DOHH2 (cell line): Measurements from ENCODE around the gene POLDIP2.

ENCODE experiments used
- H3F3A ChIP-seq: fragments of 200-600 bp; sonication (generic), shearing (Covaris generic); 2 replicates; pipeline ENCODE4 v1.6.0; 2016; ENCODE audit warnings: antibody characterized with exemption, mild to moderate bottlenecking; ENCODE audit not compliant: control insufficient read depth, insufficient read depth
- H3K27ac ChIP-seq: fragments of 200-600 bp; sonication (generic); 2 replicates; pipeline ENCODE4 v1.5.1; 2014; ENCODE audit warnings: low read depth, mild to moderate bottlenecking, low read length, moderate library complexity
- H3K27me3 ChIP-seq: fragments of 200-600 bp; sonication (generic); 2 replicates; pipeline ENCODE4 v1.6.1; 2014; ENCODE audit warnings: mild to moderate bottlenecking, low read length, mixed read lengths; ENCODE audit not compliant: control insufficient read depth
- H3K36me3 ChIP-seq: fragments of 200-600 bp; sonication (generic); 2 replicates; pipeline ENCODE4 v1.6.1; 2014; ENCODE audit warnings: mild to moderate bottlenecking, low read length, moderate library complexity, mixed read lengths; ENCODE audit not compliant: control insufficient read depth
- H3K4me1 ChIP-seq: fragments of 200-600 bp; sonication (generic); 2 replicates; pipeline ENCODE4 v1.6.1; 2014; ENCODE audit warnings: mild to moderate bottlenecking, low read length, mixed read lengths; ENCODE audit not compliant: control insufficient read depth
- H3K4me2 ChIP-seq: fragments of 200-600 bp; sonication (generic); 2 replicates; pipeline ENCODE4 v1.6.0; 2014; ENCODE audit warnings: mild to moderate bottlenecking, low read length, moderate library complexity
- H3K4me3 ChIP-seq: fragments of 200-600 bp; sonication (generic); 2 replicates; pipeline ENCODE4 v1.5.1; 2014; ENCODE audit warnings: mild to moderate bottlenecking, low read length, mixed read lengths
- H3K79me2 ChIP-seq: fragments of 200-600 bp; sonication (generic); 2 replicates; pipeline ENCODE4 v1.6.1; 2014; ENCODE audit warnings: mild to moderate bottlenecking, low read length, mixed read lengths; ENCODE audit not compliant: control insufficient read depth
- H3K9me2 ChIP-seq: fragments of 200-600 bp; sonication (generic); replicated peaks from 2 replicates; pipeline ENCODE4 v1.6.1; 2014; ENCODE audit warnings: mild to moderate bottlenecking, low read length, mixed read lengths; ENCODE audit not compliant: control insufficient read depth
- H3K9me3 ChIP-seq: fragments of 200-600 bp; sonication (generic); 2 replicates; pipeline ENCODE4 v1.6.1; 2014; ENCODE audit warnings: antibody characterized with exemption, low read length, mixed read lengths; ENCODE audit not compliant: control insufficient read depth, insufficient read depth
- H4K20me1 ChIP-seq: fragments of 200-600 bp; sonication (generic); 2 replicates; pipeline ENCODE4 v1.6.0; 2014; ENCODE audit warnings: low read depth, mild to moderate bottlenecking, antibody characterized with exemption, low read length, moderate library complexity; ENCODE audit not compliant: control insufficient read depth, insufficient read depth
- EZH2phosphoT487 ChIP-seq: fragments of 200-600 bp; sonication (generic); IDR thresholded peaks from 2 replicates; pipeline ENCODE4 v1.6.1; 2017; ENCODE audit warnings: borderline replicate concordance, mild to moderate bottlenecking, antibody characterized with exemption, low read length, moderate library complexity, mixed read lengths
- TF ChIP-seq, protein P1 (sequence below): fragments of 200-600 bp; sonication (generic); IDR thresholded peaks from one replicate; pipeline ENCODE4 v1.5.1; 2014; ENCODE audit warnings: antibody characterized with exemption, mild to moderate bottlenecking, low read depth, low read length; ENCODE audit not compliant: poor library complexity, severe bottlenecking

The POLDIP2 gene

DNA sequence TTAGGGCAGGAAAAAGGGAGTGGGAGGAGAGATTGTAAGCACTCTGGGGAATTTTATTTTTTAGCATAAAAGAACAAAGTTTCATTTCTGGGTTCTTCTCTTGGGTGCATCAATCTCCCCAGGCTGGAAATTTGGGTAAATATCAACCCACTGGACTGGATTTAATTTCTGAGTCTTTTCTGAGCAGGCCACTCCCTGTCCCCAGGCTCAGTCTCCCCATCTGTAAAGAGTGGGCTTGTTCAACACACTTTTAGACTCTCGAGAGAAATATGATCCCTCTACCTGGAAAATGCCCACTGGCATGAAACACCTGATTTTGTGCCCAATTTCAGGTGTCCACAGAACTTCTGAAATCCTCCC, 13.4 kb upstream of the POLDIP2 start:
- Histone ChIP-seq H3K9me3 (no peaks in the 10 kb centered on the region), H3K9me2 (no peaks in the 10 kb centered on the region), H4K20me1 (no peaks in the 10 kb centered on the region), H3K4me2 (peak overlapping the region; percentile 75), H3K4me3 (peak overlapping the region; percentile 92), H3K36me3 (no peaks in the 10 kb centered on the region), H3K79me2 (peaks cover 15% of the 10 kb centered on the region), H3K27me3 (no peaks in the 10 kb centered on the region), H3K27ac (no peak overlapping the region), H3F3A (peaks cover 9% of the 10 kb centered on the region), H3K4me1 (peaks cover 19% of the 10 kb centered on the region)
- TF ChIP-seq, protein P1, sequence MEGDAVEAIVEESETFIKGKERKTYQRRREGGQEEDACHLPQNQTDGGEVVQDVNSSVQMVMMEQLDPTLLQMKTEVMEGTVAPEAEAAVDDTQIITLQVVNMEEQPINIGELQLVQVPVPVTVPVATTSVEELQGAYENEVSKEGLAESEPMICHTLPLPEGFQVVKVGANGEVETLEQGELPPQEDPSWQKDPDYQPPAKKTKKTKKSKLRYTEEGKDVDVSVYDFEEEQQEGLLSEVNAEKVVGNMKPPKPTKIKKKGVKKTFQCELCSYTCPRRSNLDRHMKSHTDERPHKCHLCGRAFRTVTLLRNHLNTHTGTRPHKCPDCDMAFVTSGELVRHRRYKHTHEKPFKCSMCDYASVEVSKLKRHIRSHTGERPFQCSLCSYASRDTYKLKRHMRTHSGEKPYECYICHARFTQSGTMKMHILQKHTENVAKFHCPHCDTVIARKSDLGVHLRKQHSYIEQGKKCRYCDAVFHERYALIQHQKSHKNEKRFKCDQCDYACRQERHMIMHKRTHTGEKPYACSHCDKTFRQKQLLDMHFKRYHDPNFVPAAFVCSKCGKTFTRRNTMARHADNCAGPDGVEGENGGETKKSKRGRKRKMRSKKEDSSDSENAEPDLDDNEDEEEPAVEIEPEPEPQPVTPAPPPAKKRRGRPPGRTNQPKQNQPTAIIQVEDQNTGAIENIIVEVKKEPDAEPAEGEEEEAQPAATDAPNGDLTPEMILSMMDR, result no peak
- no peak for TF ChIP-seq EZH2phosphoT487

DNA sequence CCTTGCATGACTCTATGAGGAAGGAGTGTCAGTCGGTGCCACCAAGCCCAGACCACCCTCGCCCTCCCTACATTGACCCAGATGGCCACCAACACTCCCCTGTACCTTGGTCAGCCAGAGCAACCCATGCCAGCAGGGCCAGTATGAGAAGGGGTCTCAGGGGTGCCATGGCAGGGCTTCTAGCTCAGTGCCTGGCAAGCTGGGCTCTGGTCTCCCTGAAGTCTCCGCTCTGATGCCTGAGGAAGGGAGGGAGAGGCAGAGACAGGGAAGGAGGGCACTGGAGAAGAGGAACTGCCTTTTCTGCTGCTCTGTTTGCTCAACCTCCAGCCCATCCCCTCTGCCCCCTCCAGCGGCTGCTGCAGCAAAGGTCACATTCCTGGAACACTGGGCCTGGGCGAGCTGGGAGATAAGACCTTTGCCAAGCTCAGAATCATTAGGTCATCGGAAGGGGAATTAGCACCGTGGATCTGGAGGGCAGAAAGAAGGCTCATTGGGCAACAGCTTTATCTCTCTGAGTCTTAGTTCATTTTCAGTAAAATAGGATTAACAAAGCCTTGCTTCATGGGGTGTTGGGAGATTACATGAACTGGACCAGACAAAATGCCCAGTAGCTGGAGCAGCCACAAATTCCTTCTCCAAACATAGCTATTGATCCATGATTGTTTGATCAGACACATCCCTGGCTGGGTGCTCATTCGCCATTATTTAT, 12.9 kb upstream of the POLDIP2 start, which contains the start of gene VTN:
Gene VTN (minus strand): TSS at position 273 of the 709 bp plus-strand sequence. CDS start 104 bp downstream, at position 169.
- H3K79me2 ChIP-seq, result peaks cover 15% of the 10 kb centered on the region
- H3K9me2 ChIP-seq, result no peaks in the 10 kb centered on the region
- peak within 1 kb of the TSS; percentile 92 for H3K4me3 ChIP-seq
- peak within 1 kb of the TSS; percentile 75 for H3K4me2 ChIP-seq
- H4K20me1 ChIP-seq, result no peaks in the 10 kb centered on the region
- TF ChIP-seq EZH2phosphoT487, result no peak
- TF ChIP-seq, protein P1, result no peak
- H3K4me1 ChIP-seq, result peaks cover 19% of the 10 kb centered on the region
- no peaks in the 10 kb centered on the region for H3K36me3 ChIP-seq
- peaks cover 9% of the 10 kb centered on the region for H3F3A ChIP-seq
- no peak within 1 kb of the TSS for H3K27ac ChIP-seq
- no peaks in the 10 kb centered on the region for H3K9me3 ChIP-seq
- H3K27me3 ChIP-seq, result no peaks in the 10 kb centered on the region

DNA sequence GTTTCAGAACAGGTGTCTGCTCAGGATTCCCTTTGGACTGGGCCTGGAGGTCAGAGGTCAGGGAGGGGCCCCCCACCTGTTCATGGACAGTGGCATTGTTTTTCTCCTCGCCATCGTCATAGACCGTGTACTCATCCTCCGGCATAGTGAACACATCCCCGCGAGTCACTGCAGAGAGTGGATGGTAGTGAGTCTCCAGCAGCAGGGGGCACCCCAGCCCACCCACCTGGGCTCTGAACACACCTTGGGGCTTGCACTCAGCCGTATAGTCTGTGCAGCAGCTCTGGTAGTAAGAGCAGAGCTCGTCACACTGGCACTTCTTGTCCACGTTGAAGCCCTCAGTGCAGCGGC, 12.3 kb upstream of the POLDIP2 start:
- Histone ChIP-seq H3K4me2 (no peak overlapping the region), H3K27ac (no peak overlapping the region)

More for the DNA sequence above, 12.3 kb upstream of the POLDIP2 start:
- Histone ChIP-seq H3K27me3 (no peaks in the 10 kb centered on the region), H3K79me2 (peaks cover 15% of the 10 kb centered on the region), H3K36me3 (no peaks in the 10 kb centered on the region), H3K4me3 (no peak overlapping the region), H3F3A (peaks cover 9% of the 10 kb centered on the region), H3K4me1 (peaks cover 19% of the 10 kb centered on the region), H4K20me1 (no peaks in the 10 kb centered on the region), H3K9me2 (no peaks in the 10 kb centered on the region), H3K9me3 (no peaks in the 10 kb centered on the region)
- no peak for TF ChIP-seq EZH2phosphoT487
- TF ChIP-seq, protein P1, result no peak
